ENCODE measurements around the gene NFATC2. TPM values are rescaled to one million over a fixed set of nuclear protein-coding genes. Genes with fewer than 3 reads are reported as not detected.

The NFATC2 gene
- polyA plus RNA-seq, 1 donor from 2014 or later: not detected

- H3K4me3 ChIP-seq (ENCODE audit: low read length): no peak overlapping the region
- H3K9me3 ChIP-seq (ENCODE audit: low read length): no peaks in the 10 kb centered on the region
- H4K20me1 ChIP-seq (ENCODE audit: insufficient read depth): no peaks in the 10 kb centered on the region
- no peaks in the 10 kb centered on the region for H3K27me3 ChIP-seq (ENCODE audit: insufficient read depth, low read depth, low read length)
- H3K79me2 ChIP-seq (replicated peaks; ENCODE audit: insufficient read depth, low read length): no peaks in the 10 kb centered on the region
- H3K4me2 ChIP-seq (ENCODE audit: low read length): no peak overlapping the region
- no peak overlapping the region for H3K9ac ChIP-seq (ENCODE audit: low read length)
- H3K9me2 ChIP-seq (ENCODE audit: insufficient read depth, low read length): no peaks in the 10 kb centered on the region
- H3K27ac ChIP-seq (ENCODE audit: low read length): no peak overlapping the region
- TF ChIP-seq MXI1 (conservative IDR thresholded peaks at IDR 0.05; ENCODE audit: poor library complexity, severe bottlenecking) (no peak), EZH2 (IDR thresholded peaks at IDR 0.05; ENCODE audit: borderline replicate concordance, insufficient read depth, low read length, poor library complexity, severe bottlenecking) (no peak), TAF1 (IDR thresholded peaks at IDR 0.05; ENCODE audit: low read depth) (no peak), POLR2AphosphoS5 (IDR thresholded peaks at IDR 0.05) (no peak), RAD21 (conservative IDR thresholded peaks at IDR 0.05) (no peak), EP300 (conservative IDR thresholded peaks at IDR 0.05; ENCODE audit: poor library complexity, severe bottlenecking) (no peak), SMC3 (conservative IDR thresholded peaks at IDR 0.05; ENCODE audit: poor library complexity) (no peak)
- TF ChIP-seq, protein P1, sequence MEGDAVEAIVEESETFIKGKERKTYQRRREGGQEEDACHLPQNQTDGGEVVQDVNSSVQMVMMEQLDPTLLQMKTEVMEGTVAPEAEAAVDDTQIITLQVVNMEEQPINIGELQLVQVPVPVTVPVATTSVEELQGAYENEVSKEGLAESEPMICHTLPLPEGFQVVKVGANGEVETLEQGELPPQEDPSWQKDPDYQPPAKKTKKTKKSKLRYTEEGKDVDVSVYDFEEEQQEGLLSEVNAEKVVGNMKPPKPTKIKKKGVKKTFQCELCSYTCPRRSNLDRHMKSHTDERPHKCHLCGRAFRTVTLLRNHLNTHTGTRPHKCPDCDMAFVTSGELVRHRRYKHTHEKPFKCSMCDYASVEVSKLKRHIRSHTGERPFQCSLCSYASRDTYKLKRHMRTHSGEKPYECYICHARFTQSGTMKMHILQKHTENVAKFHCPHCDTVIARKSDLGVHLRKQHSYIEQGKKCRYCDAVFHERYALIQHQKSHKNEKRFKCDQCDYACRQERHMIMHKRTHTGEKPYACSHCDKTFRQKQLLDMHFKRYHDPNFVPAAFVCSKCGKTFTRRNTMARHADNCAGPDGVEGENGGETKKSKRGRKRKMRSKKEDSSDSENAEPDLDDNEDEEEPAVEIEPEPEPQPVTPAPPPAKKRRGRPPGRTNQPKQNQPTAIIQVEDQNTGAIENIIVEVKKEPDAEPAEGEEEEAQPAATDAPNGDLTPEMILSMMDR (IDR thresholded peaks at IDR 0.05; ENCODE audit: poor library complexity, severe bottlenecking): no peak
- TF ChIP-seq, protein P2, sequence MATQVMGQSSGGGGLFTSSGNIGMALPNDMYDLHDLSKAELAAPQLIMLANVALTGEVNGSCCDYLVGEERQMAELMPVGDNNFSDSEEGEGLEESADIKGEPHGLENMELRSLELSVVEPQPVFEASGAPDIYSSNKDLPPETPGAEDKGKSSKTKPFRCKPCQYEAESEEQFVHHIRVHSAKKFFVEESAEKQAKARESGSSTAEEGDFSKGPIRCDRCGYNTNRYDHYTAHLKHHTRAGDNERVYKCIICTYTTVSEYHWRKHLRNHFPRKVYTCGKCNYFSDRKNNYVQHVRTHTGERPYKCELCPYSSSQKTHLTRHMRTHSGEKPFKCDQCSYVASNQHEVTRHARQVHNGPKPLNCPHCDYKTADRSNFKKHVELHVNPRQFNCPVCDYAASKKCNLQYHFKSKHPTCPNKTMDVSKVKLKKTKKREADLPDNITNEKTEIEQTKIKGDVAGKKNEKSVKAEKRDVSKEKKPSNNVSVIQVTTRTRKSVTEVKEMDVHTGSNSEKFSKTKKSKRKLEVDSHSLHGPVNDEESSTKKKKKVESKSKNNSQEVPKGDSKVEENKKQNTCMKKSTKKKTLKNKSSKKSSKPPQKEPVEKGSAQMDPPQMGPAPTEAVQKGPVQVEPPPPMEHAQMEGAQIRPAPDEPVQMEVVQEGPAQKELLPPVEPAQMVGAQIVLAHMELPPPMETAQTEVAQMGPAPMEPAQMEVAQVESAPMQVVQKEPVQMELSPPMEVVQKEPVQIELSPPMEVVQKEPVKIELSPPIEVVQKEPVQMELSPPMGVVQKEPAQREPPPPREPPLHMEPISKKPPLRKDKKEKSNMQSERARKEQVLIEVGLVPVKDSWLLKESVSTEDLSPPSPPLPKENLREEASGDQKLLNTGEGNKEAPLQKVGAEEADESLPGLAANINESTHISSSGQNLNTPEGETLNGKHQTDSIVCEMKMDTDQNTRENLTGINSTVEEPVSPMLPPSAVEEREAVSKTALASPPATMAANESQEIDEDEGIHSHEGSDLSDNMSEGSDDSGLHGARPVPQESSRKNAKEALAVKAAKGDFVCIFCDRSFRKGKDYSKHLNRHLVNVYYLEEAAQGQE (IDR thresholded peaks at IDR 0.05; ENCODE audit: borderline replicate concordance): no peak
- no peak overlapping the region for H2AFZ ChIP-seq (ENCODE audit: low read depth, low read length)
- no peaks in the 10 kb centered on the region for H3F3A ChIP-seq (ENCODE audit: insufficient read depth, low read length, poor library complexity, severe bottlenecking)
- no peaks in the 10 kb centered on the region for H3K36me3 ChIP-seq (ENCODE audit: insufficient read depth, low read length)
These were observed 140.3 kb downstream of the NFATC2 start for GRCh38 chr20:51402201-51402600.

DNA sequence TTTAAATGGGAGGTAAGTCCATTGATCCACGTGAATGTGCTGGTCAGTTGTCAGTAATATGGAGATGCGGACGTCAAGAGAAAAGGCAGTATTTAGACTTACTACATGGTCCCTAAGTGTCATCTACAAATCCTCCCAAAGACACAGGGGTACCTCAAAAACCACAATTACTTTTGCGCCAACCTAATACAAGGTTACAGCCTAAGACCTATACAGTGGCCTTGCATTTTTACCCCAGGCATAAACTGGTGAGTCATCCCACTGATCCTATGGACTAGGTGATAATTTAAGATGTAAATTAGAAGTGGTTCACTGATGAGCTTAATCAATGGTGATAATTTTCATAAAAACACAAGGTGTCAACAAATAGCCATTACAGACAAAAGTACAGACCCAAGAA, 141.0 kb downstream of the NFATC2 start:
- no peaks in the 10 kb centered on the region for H3K36me3 ChIP-seq (ENCODE audit: insufficient read depth, low read length)
- H3K9ac ChIP-seq (ENCODE audit: low read length): no peak overlapping the region
- TF ChIP-seq RAD21 (conservative IDR thresholded peaks at IDR 0.05) (no peak), TAF1 (IDR thresholded peaks at IDR 0.05; ENCODE audit: low read depth) (no peak), POLR2AphosphoS5 (IDR thresholded peaks at IDR 0.05) (no peak), MXI1 (conservative IDR thresholded peaks at IDR 0.05; ENCODE audit: poor library complexity, severe bottlenecking) (no peak), SMC3 (conservative IDR thresholded peaks at IDR 0.05; ENCODE audit: poor library complexity) (no peak), EP300 (conservative IDR thresholded peaks at IDR 0.05; ENCODE audit: poor library complexity, severe bottlenecking) (no peak), EZH2 (IDR thresholded peaks at IDR 0.05; ENCODE audit: borderline replicate concordance, insufficient read depth, low read length, poor library complexity, severe bottlenecking) (no peak)
- TF ChIP-seq, protein P2 (IDR thresholded peaks at IDR 0.05; ENCODE audit: borderline replicate concordance): no peak
- TF ChIP-seq, protein P1 (IDR thresholded peaks at IDR 0.05; ENCODE audit: poor library complexity, severe bottlenecking): no peak

More for the DNA sequence above, 141.0 kb downstream of the NFATC2 start:
- H2AFZ ChIP-seq (ENCODE audit: low read depth, low read length): no peak overlapping the region
- no peaks in the 10 kb centered on the region for H3K79me2 ChIP-seq (replicated peaks; ENCODE audit: insufficient read depth, low read length)
- H3K27me3 ChIP-seq (ENCODE audit: insufficient read depth, low read depth, low read length): no peaks in the 10 kb centered on the region
- H3K4me2 ChIP-seq (ENCODE audit: low read length): no peak overlapping the region
- no peaks in the 10 kb centered on the region for H3K9me3 ChIP-seq (ENCODE audit: low read length)
- H3K4me3 ChIP-seq (ENCODE audit: low read length): no peak overlapping the region
- H3F3A ChIP-seq (ENCODE audit: insufficient read depth, low read length, poor library complexity, severe bottlenecking): no peaks in the 10 kb centered on the region
- no peaks in the 10 kb centered on the region for H4K20me1 ChIP-seq (ENCODE audit: insufficient read depth)
- no peaks in the 10 kb centered on the region for H3K9me2 ChIP-seq (ENCODE audit: insufficient read depth, low read length)
- H3K27ac ChIP-seq (ENCODE audit: low read length): no peak overlapping the region
